Fibroblast of lung (primary cell): Measurements from ENCODE around the gene LMOD3. TPM values are rescaled to one million over a fixed set of nuclear protein-coding genes. Genes with fewer than 3 reads are reported as not detected.

ENCODE experiments used
- DNase-seq, 2 donors: peaks; one replicate each; pipeline versions ENCODE4 v3.0.0 to v3.0.0-alpha.2; 2010; ENCODE audit warnings: low read depth in 2 of 2
- H2AFZ ChIP-seq: 2 replicates; pipeline ENCODE4 v1.5.1; 2012; ENCODE audit warnings: low read length, control low read depth, inconsistent platforms
- H3K27ac ChIP-seq: 2 replicates; pipeline ENCODE4 v1.5.1; 2011; ENCODE audit warnings: low read length, control low read depth; ENCODE audit not compliant: insufficient read depth
- H3K27me3 ChIP-seq: 2 replicates; pipeline ENCODE4 v1.5.1; 2011; ENCODE audit warnings: mild to moderate bottlenecking, low read length; ENCODE audit not compliant: control insufficient read depth, insufficient read depth
- H3K36me3 ChIP-seq: 2 replicates; pipeline ENCODE4 v1.5.1; 2011; ENCODE audit warnings: low read length; ENCODE audit not compliant: control insufficient read depth, insufficient read depth
- H3K4me1 ChIP-seq: 2 replicates; pipeline ENCODE4 v1.5.1; 2011; ENCODE audit warnings: low read length; ENCODE audit not compliant: control insufficient read depth, insufficient read depth; ENCODE audit errors: extremely low read depth
- H3K4me2 ChIP-seq: 2 replicates; pipeline ENCODE4 v1.5.1; 2011; ENCODE audit warnings: low read length, control low read depth; ENCODE audit not compliant: insufficient read depth; ENCODE audit errors: extremely low read depth
- H3K4me3 ChIP-seq, 4 experiments: fragments of 200-600 bp in 1 of 4; sonication (generic) in 1 of 4; replicated peaks in 1 of 4; 2 replicates each; pipeline ENCODE4 v1.5.1; 2011 to 2016; ENCODE audit warnings: low read length in 4 of 4, low read depth in 3 of 4, mild to moderate bottlenecking in 3 of 4, control low read depth in 2 of 4, inconsistent platforms in 1 of 4, mixed read lengths in 1 of 4; ENCODE audit not compliant: insufficient read depth in 1 of 4; ENCODE audit errors: control extremely low read depth in 1 of 4
- H3K79me2 ChIP-seq: 2 replicates; pipeline ENCODE4 v1.5.1; 2012; ENCODE audit warnings: mild to moderate bottlenecking, low read length, inconsistent platforms; ENCODE audit not compliant: control insufficient read depth, insufficient read depth
- H3K9ac ChIP-seq: 2 replicates; pipeline ENCODE4 v1.5.1; 2011; ENCODE audit warnings: mild to moderate bottlenecking, low read length, control low read depth; ENCODE audit not compliant: insufficient read depth
- H3K9me3 ChIP-seq: 2 replicates; pipeline ENCODE4 v1.5.1; 2012; ENCODE audit warnings: low read depth, low read length; ENCODE audit not compliant: control insufficient read depth, insufficient read depth
- H4K20me1 ChIP-seq: 2 replicates; pipeline ENCODE4 v1.5.1; 2011; ENCODE audit warnings: low read length; ENCODE audit not compliant: control insufficient read depth, insufficient read depth; ENCODE audit errors: extremely low read depth
- CTCF ChIP-seq, 2 donors: IDR thresholded peaks in 1 of 2; conservative IDR thresholded peaks in 1 of 2; 1 replicate in 1 of 2; 2 replicates in 1 of 2; pipeline ENCODE4 v1.5.1; 2011 to 2012; ENCODE audit warnings: low read length in 2 of 2, control low read depth in 1 of 2, inconsistent platforms in 1 of 2, low read depth in 1 of 2, mild to moderate bottlenecking in 1 of 2
- EZH2 ChIP-seq: IDR thresholded peaks from 2 replicates; pipeline ENCODE4 v1.5.1; 2012; ENCODE audit warnings: low read length, control low read depth, mild to moderate bottlenecking; ENCODE audit errors: missing control alignments
- polyA plus RNA-seq, 2 donors: library from polyadenylated mRNA; depleted of rRNA in 1 of 2; stranded (reverse) in 1 of 2; unstranded in 1 of 2; fragments of >200 nt; gene quantifications; 2 replicates each; pipeline ENCODE4 v1.2.1, GENCODE V29; 2011 to 2012; ENCODE audit warnings: missing spikeins in 1 of 2
- total RNA-seq: library from RNA; depleted of rRNA; stranded (reverse); fragments of >200 nt; gene quantifications from 2 replicates; pipeline ENCODE4 v1.2.1, GENCODE V29; 2014

Gene LMOD3
- total and polyA plus RNA-seq, 2 donors (not counting 1 experiment from before 2014, with no cell fraction given), result 0.20 to 4.0 TPM

GRCh38 chr3:69161587-69162307 is 39.4 kb upstream of the LMOD3 start:
- Histone ChIP-seq H2AFZ (no peak overlapping the region), H4K20me1 (no peaks in the 10 kb centered on the region), H3K4me1 (no peaks in the 10 kb centered on the region), H3K27me3 (no peaks in the 10 kb centered on the region), H3K9me3 (no peaks in the 10 kb centered on the region), H3K36me3 (no peaks in the 10 kb centered on the region), H3K4me2 (no peak overlapping the region), H3K27ac (no peak overlapping the region), H3K4me3 (no peak overlapping the region), H3K9ac (no peak overlapping the region), H3K79me2 (no peaks in the 10 kb centered on the region)
- TF ChIP-seq EZH2 (no peak), CTCF (conservative IDR thresholded peaks at IDR 0.05 in 1 of 2, IDR thresholded peaks at IDR 0.05 in 1 of 2; ENCODE audit: low read depth in 1 of 2, low read length in 2 of 2) (peak; percentile 96 to 97)
- peak; percentile 29 to 71 for DNase-seq

GRCh38 chr3:69160525-69160924 is 38.1 kb upstream of the LMOD3 start:
- H4K20me1 ChIP-seq, result no peaks in the 10 kb centered on the region
- H3K79me2 ChIP-seq, result no peaks in the 10 kb centered on the region
- DNase-seq, result no peak
- H3K9ac ChIP-seq, result no peak overlapping the region
- no peak overlapping the region for H3K4me3 ChIP-seq
- TF ChIP-seq CTCF (conservative IDR thresholded peaks at IDR 0.05 in 1 of 2, IDR thresholded peaks at IDR 0.05 in 1 of 2; ENCODE audit: low read depth in 1 of 2, low read length in 2 of 2), result no peak
- no peak for TF ChIP-seq EZH2
- no peaks in the 10 kb centered on the region for H3K9me3 ChIP-seq
- no peak overlapping the region for H3K27ac ChIP-seq
- H3K4me2 ChIP-seq, result no peak overlapping the region
- no peaks in the 10 kb centered on the region for H3K27me3 ChIP-seq
- H3K36me3 ChIP-seq, result no peaks in the 10 kb centered on the region
- H2AFZ ChIP-seq, result no peak overlapping the region
- H3K4me1 ChIP-seq, result no peaks in the 10 kb centered on the region

- H3K4me3 ChIP-seq, result no peak overlapping the region
- no peak overlapping the region for H3K9ac ChIP-seq
- no peaks in the 10 kb centered on the region for H3K27me3 ChIP-seq
- H3K27ac ChIP-seq, result no peak overlapping the region
- H2AFZ ChIP-seq, result no peak overlapping the region
- no peak for TF ChIP-seq EZH2
- no peak for TF ChIP-seq CTCF (conservative IDR thresholded peaks at IDR 0.05 in 1 of 2, IDR thresholded peaks at IDR 0.05 in 1 of 2; ENCODE audit: low read depth in 1 of 2, low read length in 2 of 2)
- H4K20me1 ChIP-seq, result no peaks in the 10 kb centered on the region
- H3K4me2 ChIP-seq, result no peak overlapping the region
- H3K9me3 ChIP-seq, result no peaks in the 10 kb centered on the region
- no peaks in the 10 kb centered on the region for H3K79me2 ChIP-seq
- H3K36me3 ChIP-seq, result no peaks in the 10 kb centered on the region
- H3K4me1 ChIP-seq, result no peaks in the 10 kb centered on the region
- no peak for DNase-seq
Observed at GRCh38 chr3:69160107-69160506, 37.7 kb upstream of the LMOD3 start.
